Endothelial cell of umbilical vein (primary cell): ENCODE results near the gene ZNF254. TPM values are rescaled to one million over a fixed set of nuclear protein-coding genes. Genes with fewer than 3 reads are reported as not detected.

Source experiments
- BruUV-seq: library from RNA; stranded (reverse); fragments of 400-500 nt; replicated peaks from 2 replicates; lab custom pipeline; 2021; lab: Mats Ljungman, UMichigan
- CTCF ChIA-PET: fragments of 300-600, 350-600 bp; sonication (Branson Sonifier 250); formaldehyde crosslinking; loops from one replicate; lab custom pipeline; 2021; ENCODE audit warnings: antibody characterized with exemption, inconsistent platforms; lab: Charles Lee
- POLR2A ChIA-PET: fragments of 300-600, 350-600 bp; sonication (Branson Sonifier 250); formaldehyde crosslinking; loops from one replicate; lab custom pipeline; 2021; ENCODE audit warnings: antibody characterized with exemption, inconsistent platforms; lab: Charles Lee
- DNase-seq: peaks from one replicate; pipeline ENCODE4 v3.0.0-alpha.2; 2011; ENCODE audit warnings: low read depth, low spot score
- FAIRE-seq: peaks from 2 replicates; lab custom pipeline; 2011; peaks lifted over from hg19 to GRCh38; lab: Jason Lieb, UNC
- H2AFZ ChIP-seq: 2 replicates; pipeline ENCODE4 v1.6.0; 2012; ENCODE audit warnings: low read depth, low read length, control low read depth, inconsistent platforms
- H3K27ac ChIP-seq: 2 replicates; pipeline ENCODE4 v1.5.1; 2011; ENCODE audit warnings: low read depth, mild to moderate bottlenecking, control low read depth, low read length, moderate library complexity; ENCODE audit not compliant: insufficient read depth
- H3K27me3 ChIP-seq, 2 experiments: 2 replicates each; pipeline versions ENCODE4 v1.6.0 to v1.6.1; 2011; ENCODE audit warnings: low read length in 2 of 2, mixed read lengths in 1 of 2; ENCODE audit not compliant: control insufficient read depth in 2 of 2, insufficient read depth in 2 of 2
- H3K36me3 ChIP-seq, 2 experiments: 2 replicates in 1 of 2; 3 replicates in 1 of 2; pipeline ENCODE4 v1.5.1; 2011; ENCODE audit warnings: low read length in 2 of 2, mild to moderate bottlenecking in 1 of 2, moderate library complexity in 1 of 2; ENCODE audit not compliant: control insufficient read depth in 2 of 2, insufficient read depth in 2 of 2; ENCODE audit errors: extremely low read depth in 1 of 2
- H3K4me1 ChIP-seq: 3 replicates; pipeline ENCODE4 v1.5.1; 2011; ENCODE audit warnings: mild to moderate bottlenecking, low read length; ENCODE audit not compliant: control insufficient read depth, insufficient read depth; ENCODE audit errors: extremely low read depth
- H3K4me2 ChIP-seq: 2 replicates; pipeline ENCODE4 v1.6.1; 2011; ENCODE audit warnings: low read length, control low read depth, mixed read lengths; ENCODE audit not compliant: insufficient read depth
- H3K4me3 ChIP-seq, 3 experiments: fragments of 200-600 bp in 1 of 3; sonication (generic), shearing (Covaris generic) in 1 of 3; replicated peaks in 1 of 3; 2 replicates each; pipeline ENCODE4 v1.5.1; 2011 to 2016; ENCODE audit warnings: control low read depth in 3 of 3, low read length in 3 of 3, mild to moderate bottlenecking in 2 of 3, inconsistent platforms in 1 of 3, low read depth in 1 of 3, moderate library complexity in 1 of 3; ENCODE audit not compliant: insufficient read depth in 1 of 3
- H3K79me2 ChIP-seq: 2 replicates; pipeline ENCODE4 v1.6.0; 2012; ENCODE audit warnings: low read length, inconsistent platforms; ENCODE audit not compliant: control insufficient read depth, insufficient read depth
- H3K9ac ChIP-seq: replicated peaks from 2 replicates; pipeline ENCODE3; 2011; ENCODE audit warnings: low read length, control low read depth; ENCODE audit not compliant: insufficient read depth; ENCODE audit errors: extremely low read depth
- H3K9me1 ChIP-seq: replicated peaks from 3 replicates; pipeline ENCODE4 v1.6.0; 2011; ENCODE audit warnings: mild to moderate bottlenecking, low read length; ENCODE audit not compliant: control insufficient read depth, insufficient read depth; ENCODE audit errors: extremely low read depth
- H3K9me3 ChIP-seq: replicated peaks from 2 replicates; pipeline ENCODE4 v1.5.1; 2012; ENCODE audit warnings: low read length, inconsistent platforms; ENCODE audit not compliant: control insufficient read depth, insufficient read depth
- H4K20me1 ChIP-seq: replicated peaks from 2 replicates; pipeline ENCODE3; 2011; ENCODE audit warnings: mild to moderate bottlenecking, low read length; ENCODE audit not compliant: control insufficient read depth, insufficient read depth; ENCODE audit errors: extremely low read depth
- EZH2 ChIP-seq: IDR thresholded peaks from 2 replicates; pipeline ENCODE4 v1.6.1; 2012; ENCODE audit warnings: borderline replicate concordance, low read depth, mild to moderate bottlenecking, moderate library complexity, low read length, inconsistent platforms; ENCODE audit not compliant: severe bottlenecking
- FOS ChIP-seq: IDR thresholded peaks from 2 replicates; pipeline ENCODE4 v1.6.1; 2011; ENCODE audit warnings: mild to moderate bottlenecking, low read length, moderate library complexity, borderline replicate concordance; ENCODE audit not compliant: insufficient read depth
- GATA2 ChIP-seq: IDR thresholded peaks from 2 replicates; pipeline ENCODE4 v1.7.0; 2011; ENCODE audit warnings: low read depth, mild to moderate bottlenecking, moderate library complexity, mixed read lengths, low read length; ENCODE audit not compliant: insufficient read length, insufficient read depth
- JUN ChIP-seq: IDR thresholded peaks from 2 replicates; pipeline ENCODE4 v1.6.1; 2011; ENCODE audit warnings: borderline replicate concordance, low read depth; ENCODE audit not compliant: insufficient read length, insufficient read depth
- MYC ChIP-seq: IDR thresholded peaks from one replicate; pipeline ENCODE4 v1.6.1; 2011; ENCODE audit warnings: mild to moderate bottlenecking, low read depth, low read length
- POLR2A ChIP-seq: IDR thresholded peaks from 2 replicates; pipeline ENCODE4 v1.6.1; 2012; ENCODE audit warnings: low read depth, mild to moderate bottlenecking, control low read depth, low read length
- POLR2AphosphoS5 ChIP-seq: IDR thresholded peaks from 2 replicates; pipeline ENCODE4 v1.6.1; 2012; ENCODE audit warnings: low read depth, mild to moderate bottlenecking, control low read depth, low read length, moderate library complexity; ENCODE audit not compliant: insufficient read depth
- dilution Hi-C: fragments of 300-500 bp; cut with MboI; formaldehyde crosslinking; loops from one replicate; pipeline ENCODE4 v1.15.0; 2019; ENCODE audit warnings: low sequenced_read_pairs; ENCODE audit not compliant: extremely low pct_ligation_motif_present
- intact Hi-C: fragments of 100-400 bp; cut with micrococcal nuclease; formaldehyde crosslinking; loops from one replicate; pipeline ENCODE4 v1.10.0; 2022
- polyA plus RNA-seq, 4 experiments: library from polyadenylated mRNA; depleted of rRNA in 3 of 4; stranded (reverse) in 3 of 4; unstranded in 1 of 4; fragments of >200 nt; gene quantifications; 2 replicates each; pipeline versions ENCODE4 v1.2.1 to v1.2.3, GENCODE V29; 2011 to 2012; ENCODE audit warnings: missing spikeins in 1 of 4
- total RNA-seq: library from RNA; stranded (reverse); gene quantifications from 2 replicates; pipeline ENCODE4 v1.2.3, GENCODE V29; 2021
- TF ChIP-seq, protein P1 (sequence below), 2 donors: IDR thresholded peaks; 1 replicate in 1 of 2; 2 replicates in 1 of 2; pipeline ENCODE4 v1.5.1; 2011; ENCODE audit warnings: low read length in 2 of 2, mild to moderate bottlenecking in 2 of 2, moderate library complexity in 2 of 2, control low read depth in 1 of 2, inconsistent platforms in 1 of 2, low read depth in 1 of 2; ENCODE audit not compliant: insufficient read depth in 1 of 2; ENCODE audit errors: extremely low read depth in 1 of 2
- TF ChIP-seq, protein P2 (sequence below): IDR thresholded peaks from 2 replicates; pipeline ENCODE4 v1.6.1; 2011; ENCODE audit not compliant: insufficient read depth, insufficient read length

Gene ZNF254
- total and polyA plus RNA-seq, 2 donors (not counting 3 experiments of a cell fraction or from before 2014, with no cell fraction given), result 4.9 to 16.0 TPM

DNA sequence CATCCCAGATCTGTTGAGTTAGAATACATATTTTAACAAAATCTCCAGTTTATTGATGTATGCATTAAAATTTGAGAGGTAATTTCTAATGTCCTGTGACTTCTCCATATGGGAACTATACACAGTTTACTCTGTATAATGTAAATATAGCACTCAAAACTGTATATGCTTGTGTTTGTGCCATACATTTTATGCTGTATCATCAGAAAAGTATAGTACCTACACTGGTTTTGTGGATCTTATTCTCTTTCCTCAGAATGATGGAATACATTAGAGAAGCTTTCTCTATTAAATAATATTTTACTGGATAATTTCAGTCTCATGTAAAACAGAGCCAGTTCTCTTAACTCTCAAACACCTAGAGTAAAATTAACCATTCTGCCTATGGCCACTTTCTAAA lies 53.6 kb downstream of the ZNF254 start:
- dilution Hi-C loops, result no loop called here
- no peaks in the 10 kb centered on the region for H3K36me3 ChIP-seq
- CTCF ChIA-PET, result no interaction called here

More for the DNA sequence above, 53.6 kb downstream of the ZNF254 start:
- DNase-seq (no peak), FAIRE-seq (no peak)
- Histone ChIP-seq H4K20me1 (no peaks in the 10 kb centered on the region), H3K27me3 (no peaks in the 10 kb centered on the region), H3K9me1 (no peaks in the 10 kb centered on the region), H3K27ac (no peak overlapping the region), H3K4me2 (no peak overlapping the region), H3K4me3 (no peak overlapping the region), H2AFZ (no peak overlapping the region), H3K79me2 (no peaks in the 10 kb centered on the region), H3K9ac (no peak overlapping the region), H3K4me1 (no peaks in the 10 kb centered on the region), H3K9me3 (peaks cover 4% of the 10 kb centered on the region)
- intact Hi-C loops, result no loop called here
- TF ChIP-seq GATA2, result no peak
- TF ChIP-seq MYC, result no peak
- TF ChIP-seq EZH2, result no peak
- TF ChIP-seq, protein P1, sequence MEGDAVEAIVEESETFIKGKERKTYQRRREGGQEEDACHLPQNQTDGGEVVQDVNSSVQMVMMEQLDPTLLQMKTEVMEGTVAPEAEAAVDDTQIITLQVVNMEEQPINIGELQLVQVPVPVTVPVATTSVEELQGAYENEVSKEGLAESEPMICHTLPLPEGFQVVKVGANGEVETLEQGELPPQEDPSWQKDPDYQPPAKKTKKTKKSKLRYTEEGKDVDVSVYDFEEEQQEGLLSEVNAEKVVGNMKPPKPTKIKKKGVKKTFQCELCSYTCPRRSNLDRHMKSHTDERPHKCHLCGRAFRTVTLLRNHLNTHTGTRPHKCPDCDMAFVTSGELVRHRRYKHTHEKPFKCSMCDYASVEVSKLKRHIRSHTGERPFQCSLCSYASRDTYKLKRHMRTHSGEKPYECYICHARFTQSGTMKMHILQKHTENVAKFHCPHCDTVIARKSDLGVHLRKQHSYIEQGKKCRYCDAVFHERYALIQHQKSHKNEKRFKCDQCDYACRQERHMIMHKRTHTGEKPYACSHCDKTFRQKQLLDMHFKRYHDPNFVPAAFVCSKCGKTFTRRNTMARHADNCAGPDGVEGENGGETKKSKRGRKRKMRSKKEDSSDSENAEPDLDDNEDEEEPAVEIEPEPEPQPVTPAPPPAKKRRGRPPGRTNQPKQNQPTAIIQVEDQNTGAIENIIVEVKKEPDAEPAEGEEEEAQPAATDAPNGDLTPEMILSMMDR (IDR thresholded peaks at IDR 0.05; ENCODE audit: extremely low read depth in 1 of 2, insufficient read depth in 1 of 2, low read depth in 1 of 2, low read length in 2 of 2), result no peak
- no peak for TF ChIP-seq POLR2A
- no peak for TF ChIP-seq FOS
- TF ChIP-seq, protein P2, sequence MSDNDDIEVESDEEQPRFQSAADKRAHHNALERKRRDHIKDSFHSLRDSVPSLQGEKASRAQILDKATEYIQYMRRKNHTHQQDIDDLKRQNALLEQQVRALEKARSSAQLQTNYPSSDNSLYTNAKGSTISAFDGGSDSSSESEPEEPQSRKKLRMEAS, result no peak
- TF ChIP-seq POLR2AphosphoS5, result no peak
- TF ChIP-seq JUN, result no peak
- POLR2A ChIA-PET, result no interaction called here
- no TSS peak for BruUV-seq
